Spleen (tissue), 11 donors: ENCODE data around the gene MAPK8IP3. TPM values are rescaled to one million over a fixed set of nuclear protein-coding genes. Genes with fewer than 3 reads are reported as not detected.

Experiments used
- DNase-seq: peaks from one replicate; pipeline ENCODE4 v3.0.0-alpha.2; 2020
- H3K27ac ChIP-seq, 8 donors: fragments of 200-600 bp; sonication (generic) in 7 of 8; 1 replicate in 4 of 8; 2 replicates in 4 of 8; pipeline versions ENCODE4 v1.5.0 to v1.8.0; 2016 to 2021; ENCODE audit warnings: inconsistent platforms in 4 of 8, mild to moderate bottlenecking in 4 of 8, moderate library complexity in 1 of 8
- H3K27me3 ChIP-seq, 7 donors: fragments of 200-600 bp; sonication (generic) in 6 of 7; replicated peaks in 1 of 7; 1 replicate in 4 of 7; 2 replicates in 3 of 7; pipeline versions ENCODE4 v1.5.0 to v1.8.0; 2016 to 2021; ENCODE audit warnings: inconsistent platforms in 3 of 7, mild to moderate bottlenecking in 1 of 7
- H3K36me3 ChIP-seq, 6 donors: fragments of 200-600 bp; sonication (generic) in 5 of 6; 1 replicate in 4 of 6; 2 replicates in 2 of 6; pipeline versions ENCODE4 v1.5.0 to v1.8.0; 2016 to 2021; ENCODE audit warnings: inconsistent platforms in 2 of 6
- H3K4me1 ChIP-seq, 6 donors: fragments of 200-600 bp; sonication (generic) in 5 of 6; 1 replicate in 3 of 6; 2 replicates in 3 of 6; pipeline versions ENCODE4 v1.5.0 to v1.8.0; 2016 to 2021; ENCODE audit warnings: inconsistent platforms in 3 of 6
- H3K4me3 ChIP-seq, 8 donors: fragments of 200-600 bp; sonication (generic) in 7 of 8; 1 replicate in 4 of 8; 2 replicates in 4 of 8; pipeline versions ENCODE4 v1.5.0 to v1.8.0; 2016 to 2021; ENCODE audit warnings: inconsistent platforms in 4 of 8, mild to moderate bottlenecking in 4 of 8, moderate library complexity in 2 of 8
- H3K9me3 ChIP-seq, 8 donors: fragments of 200-600 bp; sonication (generic) in 7 of 8; 1 replicate in 4 of 8; 2 replicates in 4 of 8; pipeline versions ENCODE4 v1.5.0 to v1.8.0; 2016 to 2021; ENCODE audit warnings: inconsistent platforms in 4 of 8
- CTCF ChIP-seq, 11 experiments: fragments of 200-600 bp in 7 of 11; fragments of 450-650 bp in 4 of 11; sonication (generic) in 4 of 11; IDR thresholded peaks in 8 of 11; conservative IDR thresholded peaks in 3 of 11; 1 replicate in 7 of 11; 2 replicates in 4 of 11; pipeline versions ENCODE4 v1.4.0 to v1.8.0; 2016 to 2021; ENCODE audit warnings: antibody characterized with exemption in 11 of 11, inconsistent platforms in 4 of 11, mild to moderate bottlenecking in 1 of 11
- POLR2A ChIP-seq, 3 donors: fragments of 450-650 bp; IDR thresholded peaks; one replicate each; pipeline ENCODE4 v1.5.1; 2017; ENCODE audit warnings: antibody characterized with exemption in 3 of 3, mild to moderate bottlenecking in 1 of 3
- POLR2AphosphoS5 ChIP-seq, 3 donors: sonication (generic); formaldehyde crosslinking; IDR thresholded peaks; one replicate each; pipeline ENCODE4 v1.5.1; 2017; ENCODE audit warnings: antibody characterized with exemption in 3 of 3
- WGBS, 5 donors: extraction: QIAGEN DNeasy Blood & Tissue Kit in 3 of 5; methylation state at CpG; one replicate each; pipeline versions ENCODE4 v1.1.5 to v1.1.7; 2013 to 2018; 5-methylcytosine and 5-hydroxymethylcytosine counted together
- intact Hi-C: fragments of 100-400 bp; cut with DNase I; formaldehyde crosslinking; loops from one replicate; pipeline ENCODE4 v1.15.0; 2023; ENCODE audit warnings: low total_unique reads
- polyA plus RNA-seq, 3 donors: library from polyadenylated mRNA; stranded (reverse); fragments of 200-250 nt; gene quantifications; one replicate each; pipeline ENCODE4 v1.2.1, GENCODE V29; 2013
- total RNA-seq, 7 donors: library from RNA; depleted of rRNA in 3 of 7; stranded (reverse); fragments of >200 nt in 3 of 7; fragmentation: NEBNext Ultra II Directional in 4 of 7; extraction: Animal tissue kit (Norgen Biotek cat#: 25700) in 4 of 7; gene quantifications; one replicate each; pipeline versions ENCODE4 v1.1.0 to v1.2.1, GENCODE V29; 2016 to 2021
- donor health status: healthy with polysubstance abuse.
- donor health status: DM: no; HTN: no; CAD: no; lungs with moderate emphysema.
- donor health status: DM: no; HTN: no; CAD: no.
- donor health status: Bipolar disorder and iron deficiency.
- donor health status: healthy.
- donor health status: DM: no; HTN: no; CAD: no.
- donor health status: DM: yes; HTN: yes; CAD: no.

The MAPK8IP3 gene
- total and polyA plus RNA-seq, 10 donors, result 27.2 to 134 (median 114) TPM

DNA sequence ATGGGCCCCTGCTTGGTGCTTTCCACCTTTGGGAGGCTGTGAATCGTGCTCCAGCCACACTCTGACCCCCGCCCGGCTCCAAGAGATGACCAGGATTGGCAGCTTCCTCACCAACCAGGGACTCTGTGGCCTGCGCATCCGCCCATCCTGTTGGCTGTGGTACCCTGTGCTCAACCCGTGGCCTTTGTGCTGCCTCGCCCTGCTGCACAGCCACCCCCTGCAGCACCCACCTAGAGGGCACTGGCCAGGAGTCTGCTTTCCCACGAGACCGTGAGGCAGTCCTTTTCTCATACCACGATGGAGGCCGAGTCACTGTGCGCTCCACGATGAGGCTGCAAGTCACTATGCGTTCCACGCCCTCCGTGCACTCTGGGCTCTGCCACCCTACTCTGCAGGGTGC is 46.0 kb downstream of the MAPK8IP3 start:
- Histone ChIP-seq H3K4me3 (no peak overlapping the region), H3K27me3 (no peaks in the 10 kb centered on the region), H3K36me3 (peaks cover 3 to 98% (median 72%) of the 10 kb centered on the region in 6 donors), H3K9me3 (no peaks in the 10 kb centered on the region), H3K4me1 (peaks cover 0 to 3% (median 0%) of the 10 kb centered on the region in 6 donors), H3K27ac (no peak overlapping the region)
- WGBS, 5 donors, result 94 to 97% (median 96%) methylated on average over 16 of the region's 16 CpGs
- intact Hi-C loops, result no loop called here
- no peak for TF ChIP-seq CTCF (IDR thresholded peaks at IDR 0.05 in 8 of 11, conservative IDR thresholded peaks at IDR 0.05 in 3 of 11)
- TF ChIP-seq POLR2A (IDR thresholded peaks at IDR 0.05), result no peak
- TF ChIP-seq POLR2AphosphoS5 (IDR thresholded peaks at IDR 0.05), result peak in 1 of 3 donors; percentile 58
- DNase-seq, result no peak

DNA sequence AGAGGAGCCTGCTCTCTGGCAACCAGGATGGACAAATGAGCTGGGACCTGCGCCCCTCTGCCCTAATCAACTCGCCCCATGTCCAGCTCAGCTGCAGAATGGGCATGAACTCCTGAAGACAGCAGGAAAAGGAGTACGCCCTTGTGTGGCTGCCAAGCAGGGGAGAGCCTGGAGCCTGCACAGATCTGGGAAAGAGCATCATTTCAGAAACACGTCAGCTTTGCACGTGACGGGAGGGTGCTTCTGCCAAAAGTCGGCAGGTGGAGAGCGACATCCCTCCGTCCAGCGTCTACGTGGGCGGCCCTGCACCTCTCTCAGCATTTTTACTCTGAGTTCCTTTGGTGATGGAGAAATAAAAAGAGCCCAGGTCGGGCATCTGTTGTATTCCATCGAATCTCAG is 46.9 kb downstream of the MAPK8IP3 start:
- no peak overlapping the region for H3K4me3 ChIP-seq
- H3K36me3 ChIP-seq, result peaks cover 3 to 98% (median 67%) of the 10 kb centered on the region in 6 donors
- no peak overlapping the region for H3K27ac ChIP-seq
- intact Hi-C loops, result no loop called here
- TF ChIP-seq POLR2AphosphoS5 (IDR thresholded peaks at IDR 0.05), result no peak
- TF ChIP-seq CTCF (IDR thresholded peaks at IDR 0.05 in 8 of 11, conservative IDR thresholded peaks at IDR 0.05 in 3 of 11), result no peak
- TF ChIP-seq POLR2A (IDR thresholded peaks at IDR 0.05), result no peak
- no peak for DNase-seq
- no peaks in the 10 kb centered on the region for H3K27me3 ChIP-seq
- H3K9me3 ChIP-seq, result no peaks in the 10 kb centered on the region
- WGBS, 5 donors, result 94 to 96% (median 94%) methylated on average over 14 of the region's 14 CpGs
- H3K4me1 ChIP-seq, result peaks cover 0 to 8% (median 0%) of the 10 kb centered on the region in 6 donors

DNA sequence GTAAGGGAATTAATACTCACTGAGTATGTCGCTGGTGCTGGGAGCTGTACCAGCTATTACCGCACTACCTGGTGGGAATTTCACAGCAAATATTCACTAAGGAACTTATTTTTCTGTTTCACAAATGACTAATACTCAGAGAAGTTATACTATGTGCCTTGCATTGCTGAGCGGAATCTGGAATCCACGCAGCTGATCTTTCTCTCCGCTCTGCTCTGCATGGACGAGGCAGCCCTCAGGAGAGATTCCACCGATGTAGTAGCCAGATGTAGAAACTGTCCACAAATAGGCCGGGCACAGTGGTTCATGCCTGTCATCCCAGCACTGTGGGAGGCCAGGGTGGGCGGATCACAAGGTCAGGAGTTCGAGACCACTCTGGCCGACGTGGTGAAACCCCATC is 48.2 kb downstream of the MAPK8IP3 start:
- no peaks in the 10 kb centered on the region for H3K9me3 ChIP-seq
- TF ChIP-seq POLR2AphosphoS5 (IDR thresholded peaks at IDR 0.05) (no peak), POLR2A (IDR thresholded peaks at IDR 0.05) (no peak), CTCF (IDR thresholded peaks at IDR 0.05 in 8 of 11, conservative IDR thresholded peaks at IDR 0.05 in 3 of 11) (no peak)
- H3K4me3 ChIP-seq, result no peak overlapping the region
- no peaks in the 10 kb centered on the region for H3K27me3 ChIP-seq
- no peak for DNase-seq
- H3K4me1 ChIP-seq, result peaks cover 0 to 8% (median 0%) of the 10 kb centered on the region in 6 donors
- whole genome bisulfite sequencing, 5 donors, result 86 to 97% (median 94%) methylated on average over 12 of the region's 12 CpGs
- H3K27ac ChIP-seq, result no peak overlapping the region
- H3K36me3 ChIP-seq, result peaks cover 0 to 98% (median 62%) of the 10 kb centered on the region in 6 donors
- intact Hi-C loops, result no loop called here

DNA sequence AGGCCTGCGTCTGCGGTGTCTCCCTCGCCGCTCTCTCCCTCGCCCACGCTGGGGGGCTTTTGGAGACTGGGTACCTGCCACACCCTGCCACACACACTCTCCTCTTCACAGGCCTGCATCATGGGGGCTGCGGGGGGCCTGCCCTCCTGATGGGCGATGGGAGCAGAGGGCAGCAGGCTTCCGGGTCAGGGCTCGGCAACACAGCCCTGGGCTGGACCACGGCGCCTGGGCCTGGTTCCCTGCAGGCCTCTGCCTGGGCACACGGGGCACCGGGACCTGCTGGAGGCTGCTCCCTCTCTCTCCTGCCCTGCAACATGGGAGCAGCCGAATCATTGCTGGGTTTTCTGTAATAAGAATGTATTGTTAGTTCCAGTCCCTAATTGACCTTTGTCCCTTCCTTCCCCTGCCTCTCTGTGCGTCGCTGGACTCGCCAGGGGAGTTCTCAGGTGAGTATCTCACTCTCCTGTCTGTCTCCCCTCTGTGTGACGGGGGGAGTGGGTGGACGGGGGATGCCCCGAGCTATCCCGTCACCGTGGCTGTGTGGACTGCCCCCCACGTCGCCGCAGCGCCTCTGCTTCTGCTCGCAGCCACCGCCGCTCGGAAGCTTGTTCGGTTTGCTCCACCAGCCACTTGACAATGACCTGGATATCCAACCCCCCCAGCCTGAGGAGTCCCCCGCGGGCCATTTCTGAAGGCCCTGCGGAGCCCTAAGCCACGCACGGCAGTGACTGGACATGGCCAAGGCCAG is 51.9 kb downstream of the MAPK8IP3 start:
- no peak for TF ChIP-seq POLR2A (IDR thresholded peaks at IDR 0.05)
- TF ChIP-seq CTCF (IDR thresholded peaks at IDR 0.05 in 8 of 11, conservative IDR thresholded peaks at IDR 0.05 in 3 of 11), result no peak
- TF ChIP-seq POLR2AphosphoS5 (IDR thresholded peaks at IDR 0.05), result peak in 1 of 3 donors; percentile 13
- Histone ChIP-seq H3K36me3 (peaks cover 0 to 98% (median 57%) of the 10 kb centered on the region in 6 donors), H3K27ac (no peak overlapping the region), H3K9me3 (no peaks in the 10 kb centered on the region), H3K4me1 (peaks cover 0 to 8% (median 0%) of the 10 kb centered on the region in 6 donors), H3K4me3 (no peak overlapping the region), H3K27me3 (no peaks in the 10 kb centered on the region)
- intact Hi-C loops, result no loop called here
- WGBS, 5 donors, result 95 to 97% (median 96%) methylated on average over 31 to 37 of the region's 37 CpGs
- DNase-seq, result peak; percentile 59
